Measurements from ENCODE around the gene MACROD1. TPM values are rescaled to one million over a fixed set of nuclear protein-coding genes. Genes with fewer than 3 reads are reported as not detected.

MACROD1 gene
- total RNA-seq, 2 donors from 2014 or later, result 11.0 to 25.3 TPM

GRCh38 chr11:64198511-64198910 lies 32.6 kb upstream of the MACROD1 start:
- DNase-seq (ENCODE audit: low spot score in 2 of 2), result no peak
- ATAC-seq, result no peak
- no peaks in the 10 kb centered on the region for H3K9me3 Mint-ChIP-seq
- peak overlapping the region in 1 of 2 donors; percentile 36 for H3K27ac Mint-ChIP-seq
- peaks cover 39 to 48% of the 10 kb centered on the region in 2 donors for H3K36me3 Mint-ChIP-seq

GRCh38 chr11:64196626-64197025 lies 30.7 kb upstream of the MACROD1 start:
- peaks cover 34 to 43% of the 10 kb centered on the region in 2 donors for H3K36me3 Mint-ChIP-seq
- no peak for ATAC-seq
- DNase-seq (ENCODE audit: low spot score in 2 of 2), result no peak
- no peak overlapping the region for H3K27ac Mint-ChIP-seq
- H3K9me3 Mint-ChIP-seq, result no peaks in the 10 kb centered on the region

DNA sequence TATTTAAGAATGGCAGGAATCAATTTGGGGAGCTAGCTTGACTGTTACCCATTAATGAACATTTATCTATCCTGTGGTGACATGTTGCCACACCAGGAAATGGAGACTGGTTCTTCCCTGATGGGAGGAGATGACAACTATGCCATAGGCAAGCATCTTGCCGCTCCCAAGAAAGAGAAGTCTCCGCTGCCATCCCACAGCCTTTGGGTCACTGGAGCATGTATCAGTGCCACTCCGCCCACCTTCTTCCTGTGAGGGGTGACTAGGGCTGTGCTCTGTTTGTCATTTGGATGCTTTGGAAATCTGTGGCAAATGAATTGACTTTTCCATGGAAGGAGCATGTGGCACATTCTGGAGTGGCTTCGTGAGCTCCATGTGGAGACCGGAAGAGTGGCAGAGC lies 26.5 kb upstream of the MACROD1 start:
- Mint-ChIP-seq H3K27ac (peak overlapping the region in 1 of 2 donors; percentile 82), H3K36me3 (peaks cover 31% of the 10 kb centered on the region in 2 donors)
- ATAC-seq, result no peak

GRCh38 chr11:64186492-64187165 lies 20.7 kb upstream of the MACROD1 start:
- ATAC-seq, result no peak
- Mint-ChIP-seq H3K36me3 (peaks cover 6 to 10% of the 10 kb centered on the region in 2 donors), H3K9me3 (no peaks in the 10 kb centered on the region), H3K27ac (no peak overlapping the region)
- DNase-seq (ENCODE audit: low spot score in 2 of 2), result peak; percentile 54 to 71

More for the DNA sequence above, 26.5 kb upstream of the MACROD1 start:
- H3K9me3 Mint-ChIP-seq, result no peaks in the 10 kb centered on the region
- no peak for DNase-seq (ENCODE audit: low spot score in 2 of 2)

- H3K9me3 Mint-ChIP-seq, result no peaks in the 10 kb centered on the region
- peaks cover 6 to 10% of the 10 kb centered on the region in 2 donors for H3K36me3 Mint-ChIP-seq
- DNase-seq (ENCODE audit: low spot score in 2 of 2) (peak; percentile 99 to 100), ATAC-seq (peak; percentile 88 to 89)
- H3K27ac Mint-ChIP-seq, result peak within 1 kb of the TSS in 1 of 2 donors; percentile 99
Observed at GRCh38 chr11:64185693-64186491, 20.0 kb upstream of the MACROD1 start, which contains the start of gene STIP1. TSS of gene STIP1 (plus strand) at chr11:64186171. CDS start at chr11:64186262, 91 bp downstream.

GRCh38 chr11:64185175-64185692 lies 19.3 kb upstream of the MACROD1 start:
- DNase-seq (ENCODE audit: low spot score in 2 of 2) (peak in 1 of 2 donors; percentile 50), ATAC-seq (peak; percentile 1 to 15)
- H3K36me3 Mint-ChIP-seq, result peaks cover 6 to 10% of the 10 kb centered on the region in 2 donors
- peak overlapping the region in 1 of 2 donors; percentile 99 for H3K27ac Mint-ChIP-seq
- no peaks in the 10 kb centered on the region for H3K9me3 Mint-ChIP-seq

- Mint-ChIP-seq H3K36me3 (peaks cover 6 to 12% of the 10 kb centered on the region in 2 donors), H3K27ac (no peak overlapping the region), H3K9me3 (no peaks in the 10 kb centered on the region)
- ATAC-seq, result no peak
- DNase-seq (ENCODE audit: low spot score in 2 of 2), result no peak
Observed at GRCh38 chr11:64183890-64184289, 18.0 kb upstream of the MACROD1 start.

DNA sequence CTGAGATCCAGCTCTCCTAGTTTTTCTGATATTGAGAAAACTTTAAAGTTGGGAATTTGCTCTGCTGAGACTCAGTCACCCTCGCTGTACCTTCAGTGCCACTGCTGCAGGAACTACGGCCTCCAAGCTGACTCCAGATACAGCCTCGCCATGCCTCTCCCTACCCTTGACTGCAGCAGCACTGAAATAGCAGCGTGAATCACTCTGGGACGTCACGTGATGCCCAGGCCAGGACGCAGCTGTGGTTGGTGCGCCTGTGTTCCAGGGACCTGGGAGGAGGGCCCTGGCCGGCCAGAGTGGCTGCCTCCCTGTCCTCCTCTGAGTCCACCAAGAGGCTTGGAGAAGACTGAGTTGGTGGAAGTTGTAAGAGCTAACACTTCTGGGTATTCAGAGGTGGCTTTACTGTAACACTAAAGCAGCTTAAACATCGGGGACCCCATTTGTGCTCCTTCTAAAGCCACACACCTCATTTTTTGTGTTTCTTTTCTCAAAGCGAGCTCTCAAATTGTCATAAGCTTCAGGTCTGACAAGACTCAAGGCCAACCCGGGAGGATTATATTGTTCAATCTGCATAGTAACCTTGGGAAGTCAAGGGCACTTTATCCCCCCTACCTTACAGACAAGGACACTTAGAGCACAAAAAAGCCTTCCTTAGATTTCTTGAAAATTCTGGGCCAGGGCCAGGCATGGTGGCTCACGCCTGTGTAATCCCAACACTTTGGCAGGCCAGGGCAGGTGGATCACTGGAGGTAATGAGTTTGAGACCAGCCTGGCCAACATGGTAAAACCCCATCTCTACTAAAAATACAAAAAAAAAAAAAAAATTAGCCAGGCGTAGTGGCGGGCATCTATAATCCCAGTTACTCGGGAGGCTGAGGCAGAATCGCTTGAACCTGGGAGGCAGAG lies 15.8 kb upstream of the MACROD1 start:
- Mint-ChIP-seq H3K27ac (no peak overlapping the region), H3K9me3 (no peaks in the 10 kb centered on the region), H3K36me3 (peaks cover 6 to 17% of the 10 kb centered on the region in 2 donors)
- DNase-seq (ENCODE audit: low spot score in 2 of 2) (peak; percentile 44 to 75), ATAC-seq (peak in 1 of 2 donors; percentile 23)

GRCh38 chr11:64180891-64181290 lies 15.0 kb upstream of the MACROD1 start:
- DNase-seq (ENCODE audit: low spot score in 2 of 2) (no peak), ATAC-seq (no peak)
- Mint-ChIP-seq H3K27ac (no peak overlapping the region), H3K9me3 (no peaks in the 10 kb centered on the region), H3K36me3 (peaks cover 2 to 13% of the 10 kb centered on the region in 2 donors)

DNA sequence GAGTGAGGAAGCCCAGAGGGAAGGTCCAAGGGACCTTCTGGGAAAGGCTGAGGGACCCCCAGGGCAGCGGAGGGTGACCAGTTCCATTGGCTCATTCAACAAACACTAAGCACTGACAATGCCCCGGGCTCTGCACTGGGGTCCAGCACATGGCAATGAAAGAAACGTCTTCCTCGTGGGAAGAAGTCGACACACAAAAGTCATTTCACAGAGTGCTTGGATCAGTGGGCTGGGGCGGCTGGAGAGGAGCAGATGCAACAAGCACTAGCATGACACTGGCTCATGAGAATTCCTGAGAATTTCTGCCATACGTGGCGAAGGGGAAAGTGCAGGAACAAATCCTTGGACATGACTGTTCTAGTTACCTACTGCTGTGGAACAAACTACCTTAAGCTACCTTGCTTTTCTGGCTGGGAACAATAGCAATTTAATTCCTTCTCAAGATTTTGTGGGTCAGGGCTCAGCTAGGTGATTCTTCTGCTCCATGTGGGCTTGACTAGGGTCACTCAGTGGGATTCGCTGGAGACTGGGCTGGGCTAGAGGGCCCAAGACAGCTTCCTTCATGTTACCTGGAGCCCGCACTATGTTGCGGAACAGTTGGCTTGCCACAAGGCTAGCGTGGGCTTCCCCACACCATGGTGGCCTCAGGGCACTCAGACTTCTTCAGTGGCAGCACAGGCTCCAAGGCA lies 13.2 kb upstream of the MACROD1 start:
- no peak for DNase-seq (ENCODE audit: low spot score in 2 of 2)
- Mint-ChIP-seq H3K9me3 (peaks cover under 1 to 3% of the 10 kb centered on the region in 2 donors), H3K36me3 (peaks cover 0 to 16% of the 10 kb centered on the region in 2 donors)

DNA sequence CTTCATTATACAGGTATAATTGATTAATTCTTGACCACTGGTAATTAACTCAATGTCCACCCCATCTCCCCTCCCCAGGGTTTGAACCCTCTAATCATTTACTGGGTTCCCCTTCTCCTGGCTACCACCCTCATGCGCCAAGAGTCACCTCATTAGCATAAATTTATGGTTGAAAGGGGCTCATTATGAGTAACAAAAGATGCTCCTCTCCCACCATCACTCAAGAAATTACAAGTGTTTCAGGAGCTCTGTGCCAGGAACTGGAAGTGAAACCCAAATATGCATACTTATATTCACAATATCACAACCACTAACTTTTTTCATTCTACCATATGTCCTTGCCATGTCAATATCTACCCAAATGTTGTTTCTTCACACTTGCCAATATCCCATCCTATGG lies 12.3 kb upstream of the MACROD1 start:
- DNase-seq (ENCODE audit: low spot score in 2 of 2) (no peak), ATAC-seq (peak in 1 of 2 donors; percentile 78)
- Mint-ChIP-seq H3K27ac (no peak overlapping the region), H3K36me3 (peaks cover 0 to 22% of the 10 kb centered on the region in 2 donors), H3K9me3 (peaks cover 5 to 7% of the 10 kb centered on the region in 2 donors)

More for the DNA sequence above, 13.2 kb upstream of the MACROD1 start:
- ATAC-seq, result no peak
- H3K27ac Mint-ChIP-seq, result no peak overlapping the region

GRCh38 chr11:64176751-64177150 lies 10.8 kb upstream of the MACROD1 start:
- Mint-ChIP-seq H3K36me3 (peaks cover 0 to 22% of the 10 kb centered on the region in 2 donors), H3K27ac (no peak overlapping the region), H3K9me3 (peaks cover 5 to 7% of the 10 kb centered on the region in 2 donors)
- no peak for ATAC-seq
- no peak for DNase-seq (ENCODE audit: low spot score in 2 of 2)

DNA sequence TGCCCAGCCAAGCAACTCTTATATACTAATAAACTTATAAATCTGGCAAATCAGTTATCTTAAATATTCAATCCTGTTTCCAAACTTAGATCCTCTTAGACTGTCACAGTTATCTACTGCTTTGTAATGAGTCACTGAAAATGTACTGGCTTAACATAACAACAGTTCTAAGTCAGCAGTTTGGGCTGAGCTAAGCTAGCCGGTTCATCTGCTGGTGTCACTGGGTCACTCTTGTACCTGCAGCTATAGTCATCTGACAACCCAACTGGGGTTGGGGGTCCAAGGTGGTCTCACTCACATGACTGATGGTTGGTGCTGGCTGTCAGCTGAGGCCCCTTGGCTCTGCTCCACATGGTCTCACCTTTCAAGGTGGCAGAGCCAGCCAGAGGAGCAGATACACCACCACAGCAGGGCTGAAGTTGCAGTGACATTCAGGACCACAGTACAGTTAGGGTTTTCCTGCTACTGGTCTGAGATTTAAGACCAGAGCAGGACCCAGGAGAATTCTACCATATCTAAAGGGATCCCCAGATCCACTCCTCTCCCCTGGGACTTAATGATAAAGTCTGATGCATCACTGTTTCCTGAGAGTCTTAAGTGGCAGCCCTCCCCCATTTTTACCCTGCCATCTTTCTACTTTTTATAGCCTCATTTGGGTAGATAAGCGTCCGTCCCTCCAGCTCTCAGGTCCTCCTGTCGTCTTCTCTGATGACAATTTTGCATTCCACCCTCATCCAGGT lies 7.9 kb upstream of the MACROD1 start:
- Mint-ChIP-seq H3K9me3 (peaks cover 5 to 7% of the 10 kb centered on the region in 2 donors), H3K36me3 (peaks cover 0 to 14% of the 10 kb centered on the region in 2 donors), H3K27ac (no peak overlapping the region)
- DNase-seq (ENCODE audit: low spot score in 2 of 2) (no peak), ATAC-seq (no peak)

DNA sequence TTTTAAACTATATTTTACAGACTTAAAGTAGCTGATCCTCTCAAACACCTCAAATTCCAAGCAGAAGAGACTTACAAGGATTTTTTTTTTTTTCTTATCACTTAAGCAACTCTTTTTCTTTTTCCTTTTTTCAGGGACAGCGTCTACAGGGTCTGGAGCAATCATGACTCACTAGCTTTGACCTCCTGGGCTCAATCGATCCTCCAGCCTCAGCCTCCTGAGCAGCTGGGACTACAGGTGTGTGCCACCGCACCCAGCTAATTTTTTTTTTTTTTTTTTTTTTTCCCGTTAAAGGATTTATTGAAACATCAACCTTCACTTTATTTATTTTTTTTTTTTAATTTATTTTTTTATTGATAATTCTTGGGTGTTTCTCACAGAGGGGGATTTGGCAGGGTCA lies 4.5 kb upstream of the MACROD1 start:
- ATAC-seq (no peak), DNase-seq (ENCODE audit: low spot score in 2 of 2) (no peak)
- H3K36me3 Mint-ChIP-seq, result peaks cover 0 to 10% of the 10 kb centered on the region in 2 donors
- no peak overlapping the region for H3K27ac Mint-ChIP-seq
- peaks cover 5 to 7% of the 10 kb centered on the region in 2 donors for H3K9me3 Mint-ChIP-seq

DNA sequence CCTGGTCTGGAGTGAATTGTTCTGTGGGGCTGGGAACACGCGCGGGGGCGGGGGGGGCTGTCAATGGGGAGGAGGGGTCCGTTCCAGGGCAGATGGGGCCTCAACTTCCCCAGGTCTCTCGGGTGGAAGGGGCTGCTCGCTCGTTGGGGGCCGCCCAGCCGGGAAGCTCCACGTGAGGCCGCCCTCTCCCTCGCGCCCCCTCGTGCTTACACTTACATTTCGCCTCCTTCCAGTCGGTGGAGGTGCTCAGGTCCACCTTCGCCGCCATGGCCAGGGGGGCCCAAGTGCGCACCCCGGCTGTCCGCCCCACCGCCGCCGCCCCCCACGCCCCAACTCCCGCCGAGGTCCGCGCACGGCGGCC lies 452 bp downstream of the MACROD1 start:
- peak overlapping the region in 1 of 2 donors; percentile 80 for H3K27ac Mint-ChIP-seq
- DNase-seq (ENCODE audit: low spot score in 2 of 2), result no peak

More for the DNA sequence above, 452 bp downstream of the MACROD1 start:
- no peaks in the 10 kb centered on the region for H3K9me3 Mint-ChIP-seq
- ATAC-seq, result peak; percentile 2 to 9
- no peaks in the 10 kb centered on the region for H3K36me3 Mint-ChIP-seq
